ENCODE data around the gene FGGY. TPM values are rescaled to one million over a fixed set of nuclear protein-coding genes. Genes with fewer than 3 reads are reported as not detected.
"Not testable (repeated sequence)": the region's sequence is repeated elsewhere in the genome, so short reads cannot be mapped to it uniquely, and the experiment has no call there.

Gene FGGY
- total RNA-seq, 2 donors from 2014 or later, result 14.1 to 14.8 TPM

DNA sequence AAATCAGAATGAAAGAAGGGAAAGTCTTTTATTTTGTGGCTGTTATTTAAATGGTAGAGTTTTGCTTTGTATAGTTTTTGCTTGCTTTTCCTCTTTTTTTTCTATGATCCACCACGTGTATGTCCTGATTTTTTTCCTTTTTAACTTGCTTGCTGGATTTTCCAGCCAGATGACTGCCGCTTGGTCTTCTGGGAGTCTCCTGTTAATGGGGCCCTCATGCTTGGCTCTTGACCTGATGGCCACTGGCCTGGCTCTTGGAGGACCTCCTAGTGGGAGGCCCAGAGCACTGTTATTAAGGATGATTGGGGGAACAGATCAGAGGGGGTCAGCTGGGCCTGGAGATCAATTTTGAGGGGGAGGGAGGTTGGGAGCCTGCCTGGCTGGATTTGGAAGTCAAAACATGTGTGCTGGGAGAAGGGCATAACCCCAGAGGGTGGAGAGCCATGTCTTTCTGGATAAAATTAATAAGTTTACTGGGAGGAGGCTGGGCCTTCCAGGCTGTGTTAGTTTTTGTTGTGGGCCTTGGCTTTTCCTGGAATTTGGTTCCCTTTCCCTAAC, 1.2 kb downstream of the FGGY start:
- Mint-ChIP-seq H3K4me3 (peak overlapping the region; percentile 72), H3K4me1 (peaks cover 21% of the 10 kb centered on the region), H3K27me3 (ENCODE audit: insufficient read depth) (no peaks in the 10 kb centered on the region), H3K36me3 (ENCODE audit: low read depth) (peaks cover 7% of the 10 kb centered on the region), H3K9me3 (peaks cover 11% of the 10 kb centered on the region), H3K27ac (peak overlapping the region; percentile 19)
- Histone ChIP-seq H3K4me3 (ENCODE audit: low read length) (peak overlapping the region; percentile 82), H3K36me3 (ENCODE audit: control insufficient read depth, insufficient read depth, low read length) (no peaks in the 10 kb centered on the region), H3K27me3 (ENCODE audit: control insufficient read depth, insufficient read depth, low read length, poor library complexity, severe bottlenecking) (no peaks in the 10 kb centered on the region), H3K4me1 (ENCODE audit: control insufficient read depth, insufficient read depth, low read length) (peaks cover 5% of the 10 kb centered on the region), H3K9ac (ENCODE audit: extremely low read depth, low read length, poor library complexity, severe bottlenecking) (no peak overlapping the region), H3K9me3 (ENCODE audit: control insufficient read depth, low read length) (peaks cover 6% of the 10 kb centered on the region), H3K27ac (ENCODE audit: low read depth, low read length) (no peak overlapping the region)
- DNase-seq, result no peak
- TF ChIP-seq, protein P1, sequence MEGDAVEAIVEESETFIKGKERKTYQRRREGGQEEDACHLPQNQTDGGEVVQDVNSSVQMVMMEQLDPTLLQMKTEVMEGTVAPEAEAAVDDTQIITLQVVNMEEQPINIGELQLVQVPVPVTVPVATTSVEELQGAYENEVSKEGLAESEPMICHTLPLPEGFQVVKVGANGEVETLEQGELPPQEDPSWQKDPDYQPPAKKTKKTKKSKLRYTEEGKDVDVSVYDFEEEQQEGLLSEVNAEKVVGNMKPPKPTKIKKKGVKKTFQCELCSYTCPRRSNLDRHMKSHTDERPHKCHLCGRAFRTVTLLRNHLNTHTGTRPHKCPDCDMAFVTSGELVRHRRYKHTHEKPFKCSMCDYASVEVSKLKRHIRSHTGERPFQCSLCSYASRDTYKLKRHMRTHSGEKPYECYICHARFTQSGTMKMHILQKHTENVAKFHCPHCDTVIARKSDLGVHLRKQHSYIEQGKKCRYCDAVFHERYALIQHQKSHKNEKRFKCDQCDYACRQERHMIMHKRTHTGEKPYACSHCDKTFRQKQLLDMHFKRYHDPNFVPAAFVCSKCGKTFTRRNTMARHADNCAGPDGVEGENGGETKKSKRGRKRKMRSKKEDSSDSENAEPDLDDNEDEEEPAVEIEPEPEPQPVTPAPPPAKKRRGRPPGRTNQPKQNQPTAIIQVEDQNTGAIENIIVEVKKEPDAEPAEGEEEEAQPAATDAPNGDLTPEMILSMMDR (conservative IDR thresholded peaks at IDR 0.05), result no peak
- WGBS, 2 experiments (ENCODE audit: insufficient coverage in 1 of 2, insufficient read length in 1 of 2), result 83 to 100% methylated on average over 1 to 2 of the region's 2 CpGs

DNA sequence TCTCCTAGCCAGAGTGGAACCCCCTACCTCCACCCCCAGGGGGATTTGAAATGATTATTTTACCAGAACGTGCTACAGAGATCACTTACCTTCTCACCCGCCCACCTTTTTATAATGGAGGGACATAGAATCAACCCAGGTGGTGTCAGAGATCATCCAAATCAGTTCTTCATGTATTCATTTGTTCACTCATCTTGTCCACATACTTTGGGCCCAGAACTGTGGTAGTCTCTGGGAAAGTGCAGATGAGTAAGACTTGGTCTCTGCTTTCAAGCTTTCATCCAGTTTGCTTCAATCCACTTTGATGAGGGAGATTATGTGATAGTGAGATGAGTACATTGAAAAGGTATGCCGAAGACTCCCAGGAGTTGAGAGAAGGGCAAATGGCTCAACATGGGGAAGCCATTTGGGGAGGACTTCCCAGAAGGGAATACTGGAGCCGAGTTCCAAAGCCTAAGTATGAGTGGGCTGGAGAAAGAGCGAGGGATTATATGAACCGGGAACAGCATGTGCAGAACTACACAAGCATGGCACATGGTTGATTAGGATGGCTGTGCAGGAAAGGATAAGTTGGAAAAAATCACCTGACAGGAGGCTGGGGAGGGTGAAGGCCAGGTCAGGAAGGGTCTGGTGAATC, 1.9 kb downstream of the FGGY start:
- Mint-ChIP-seq H3K4me1 (peaks cover 21% of the 10 kb centered on the region), H3K4me3 (no peak overlapping the region), H3K36me3 (ENCODE audit: low read depth) (peaks cover 7% of the 10 kb centered on the region), H3K27me3 (ENCODE audit: insufficient read depth) (no peaks in the 10 kb centered on the region), H3K27ac (no peak overlapping the region), H3K9me3 (peaks cover 11% of the 10 kb centered on the region)
- TF ChIP-seq, protein P1 (conservative IDR thresholded peaks at IDR 0.05), result no peak
- no peak for DNase-seq
- peaks cover 6% of the 10 kb centered on the region for H3K9me3 ChIP-seq (ENCODE audit: control insufficient read depth, low read length)
- no peak overlapping the region for H3K27ac ChIP-seq (ENCODE audit: low read depth, low read length)
- no peaks in the 10 kb centered on the region for H3K27me3 ChIP-seq (ENCODE audit: control insufficient read depth, insufficient read depth, low read length, poor library complexity, severe bottlenecking)
- no peak overlapping the region for H3K9ac ChIP-seq (ENCODE audit: extremely low read depth, low read length, poor library complexity, severe bottlenecking)
- H3K4me3 ChIP-seq (ENCODE audit: low read length), result no peak overlapping the region
- peaks cover 5% of the 10 kb centered on the region for H3K4me1 ChIP-seq (ENCODE audit: control insufficient read depth, insufficient read depth, low read length)
- H3K36me3 ChIP-seq (ENCODE audit: control insufficient read depth, insufficient read depth, low read length), result no peaks in the 10 kb centered on the region
- 92 to 95% methylated on average over 5 to 6 of the region's 6 CpGs for WGBS, 2 experiments (ENCODE audit: insufficient coverage in 1 of 2, insufficient read length in 1 of 2)

DNA sequence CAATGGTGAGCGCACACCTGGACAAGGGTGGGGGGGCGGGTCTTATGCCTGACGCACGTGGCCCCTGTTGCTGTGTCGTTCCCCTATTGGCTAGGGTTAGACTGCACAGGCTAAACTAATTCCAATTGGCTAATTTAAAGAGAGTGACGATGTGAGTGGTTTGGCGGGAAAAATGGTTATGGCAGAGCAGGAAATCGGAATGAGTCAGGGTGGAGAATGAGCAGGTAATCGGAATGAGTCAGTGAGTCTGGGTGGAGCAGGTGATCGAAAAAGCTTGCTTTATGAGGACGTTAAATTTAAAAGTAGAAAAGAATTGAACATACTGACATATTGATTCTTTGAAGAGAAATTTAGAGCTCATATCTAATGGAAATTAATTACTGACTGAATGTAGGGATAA, 2.8 kb downstream of the FGGY start:
- not testable (repeated sequence) for H3K36me3 Mint-ChIP-seq (ENCODE audit: low read depth); H3K4me3 Mint-ChIP-seq; H3K27me3 Mint-ChIP-seq (ENCODE audit: insufficient read depth); DNase-seq; H3K36me3 ChIP-seq (ENCODE audit: control insufficient read depth, insufficient read depth, low read length); H3K9ac ChIP-seq (ENCODE audit: extremely low read depth, low read length, poor library complexity, severe bottlenecking); H3K9me3 ChIP-seq (ENCODE audit: control insufficient read depth, low read length); H3K27me3 ChIP-seq (ENCODE audit: control insufficient read depth, insufficient read depth, low read length, poor library complexity, severe bottlenecking); H3K4me3 ChIP-seq (ENCODE audit: low read length); H3K27ac ChIP-seq (ENCODE audit: low read depth, low read length); H3K4me1 ChIP-seq (ENCODE audit: control insufficient read depth, insufficient read depth, low read length); H3K27ac Mint-ChIP-seq
- Mint-ChIP-seq H3K9me3 (peaks cover 19% of the 10 kb centered on the region), H3K4me1 (peaks cover 21% of the 10 kb centered on the region)
- WGBS, 2 experiments (ENCODE audit: insufficient coverage in 1 of 2, insufficient read length in 1 of 2), result 93 to 96% methylated on average over 10 to 11 of the region's 11 CpGs

Data from endodermal cell (in vitro differentiated cells).